HG03025 (cell line): ENCODE data around the gene LGALS1.

Experiments used
- ATAC-seq: cut with Tn5 transposase; IDR thresholded peaks from one replicate; pipeline ENCODE4 v1.9.1; 2021; ENCODE audit warnings: mild to moderate bottlenecking, moderate library complexity; ENCODE audit not compliant: unreplicated experiment, low FRiP score

The LGALS1 gene

DNA sequence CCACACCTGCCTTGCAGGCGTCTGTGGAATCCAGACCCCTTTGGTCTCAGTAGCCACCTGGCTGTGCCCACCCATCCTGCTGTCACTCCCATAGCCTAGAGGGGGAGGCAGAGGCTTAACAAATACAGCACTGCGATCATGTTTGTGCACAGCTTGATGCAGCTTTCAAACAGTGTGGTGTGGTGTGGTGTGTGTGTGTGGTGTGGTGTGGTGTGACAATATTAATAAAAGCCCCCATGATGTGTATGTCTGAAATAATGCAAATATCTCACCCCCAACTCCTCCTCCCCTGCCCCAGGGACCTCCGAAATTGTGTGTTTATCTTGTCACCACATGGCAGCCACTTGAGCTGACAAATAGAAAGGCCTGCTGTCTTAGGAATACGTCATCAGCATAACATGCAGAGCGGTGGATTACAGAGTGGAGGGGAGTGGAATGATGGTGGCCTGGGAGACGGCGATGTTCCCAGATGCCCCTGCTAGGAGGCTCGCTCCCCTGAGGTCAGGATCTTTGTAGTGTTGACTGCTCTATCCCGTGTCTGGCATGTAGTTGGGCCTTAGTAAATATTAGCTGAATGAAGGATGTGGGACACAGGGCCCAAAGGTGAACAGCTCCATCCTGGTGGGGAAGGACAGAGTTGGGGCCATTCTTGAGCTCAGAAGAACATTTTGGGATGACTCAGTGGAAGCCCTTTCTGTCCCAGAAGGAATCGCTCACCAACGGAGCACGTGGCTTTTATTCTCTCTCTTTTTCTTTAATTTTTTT, 14.1 kb upstream of the LGALS1 start:
- ATAC-seq: no peak

DNA sequence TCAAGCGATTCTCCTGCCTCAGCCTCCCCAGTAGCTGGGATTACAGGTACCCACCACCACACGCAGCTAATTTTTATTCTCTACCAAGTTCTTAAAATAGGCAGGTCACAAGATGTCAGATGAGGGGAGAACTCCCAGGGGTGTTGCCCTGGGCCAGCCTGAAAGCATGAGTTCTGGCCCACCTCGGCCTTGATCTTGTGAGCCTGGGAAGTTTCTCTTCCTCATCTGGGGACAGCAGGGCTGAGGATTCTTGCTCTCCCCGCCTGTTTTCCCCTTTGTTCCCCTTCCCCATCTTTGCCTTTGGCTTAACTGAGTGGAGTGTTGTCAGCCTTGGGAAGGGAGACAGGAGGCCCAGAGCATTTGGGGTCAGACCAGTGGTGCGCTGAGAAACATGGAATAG, 13.4 kb upstream of the LGALS1 start:
- no peak for ATAC-seq

DNA sequence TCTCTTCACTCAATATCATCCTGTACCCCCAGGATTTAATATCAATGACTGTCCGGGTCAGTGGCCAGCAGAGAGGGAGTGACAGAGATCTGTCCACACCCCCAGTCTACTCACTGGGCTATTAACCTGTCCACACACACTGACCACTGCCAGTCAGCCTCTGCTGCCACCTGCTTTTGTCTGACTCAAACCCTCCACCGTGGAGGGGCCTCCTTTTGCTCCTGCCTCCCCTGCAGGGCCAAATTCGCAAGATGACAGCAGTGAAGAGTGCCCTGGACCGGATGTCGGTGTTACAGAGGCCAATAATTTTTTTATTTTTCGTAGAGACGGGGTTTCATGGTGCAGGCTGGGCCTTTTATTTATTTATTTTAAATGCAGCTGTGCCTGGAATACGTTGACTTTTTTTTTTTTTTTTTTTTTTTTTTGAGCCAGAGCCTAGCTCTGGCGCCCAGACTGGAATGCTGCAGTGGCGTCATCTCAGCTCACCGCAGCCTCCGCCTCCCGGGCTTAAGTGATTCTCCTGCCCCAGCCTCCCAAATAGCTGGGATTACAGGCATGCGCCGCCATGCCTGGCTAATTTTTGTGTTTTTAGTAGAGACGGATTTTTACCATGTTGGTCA, 11.8 kb upstream of the LGALS1 start:
- no peak for ATAC-seq

DNA sequence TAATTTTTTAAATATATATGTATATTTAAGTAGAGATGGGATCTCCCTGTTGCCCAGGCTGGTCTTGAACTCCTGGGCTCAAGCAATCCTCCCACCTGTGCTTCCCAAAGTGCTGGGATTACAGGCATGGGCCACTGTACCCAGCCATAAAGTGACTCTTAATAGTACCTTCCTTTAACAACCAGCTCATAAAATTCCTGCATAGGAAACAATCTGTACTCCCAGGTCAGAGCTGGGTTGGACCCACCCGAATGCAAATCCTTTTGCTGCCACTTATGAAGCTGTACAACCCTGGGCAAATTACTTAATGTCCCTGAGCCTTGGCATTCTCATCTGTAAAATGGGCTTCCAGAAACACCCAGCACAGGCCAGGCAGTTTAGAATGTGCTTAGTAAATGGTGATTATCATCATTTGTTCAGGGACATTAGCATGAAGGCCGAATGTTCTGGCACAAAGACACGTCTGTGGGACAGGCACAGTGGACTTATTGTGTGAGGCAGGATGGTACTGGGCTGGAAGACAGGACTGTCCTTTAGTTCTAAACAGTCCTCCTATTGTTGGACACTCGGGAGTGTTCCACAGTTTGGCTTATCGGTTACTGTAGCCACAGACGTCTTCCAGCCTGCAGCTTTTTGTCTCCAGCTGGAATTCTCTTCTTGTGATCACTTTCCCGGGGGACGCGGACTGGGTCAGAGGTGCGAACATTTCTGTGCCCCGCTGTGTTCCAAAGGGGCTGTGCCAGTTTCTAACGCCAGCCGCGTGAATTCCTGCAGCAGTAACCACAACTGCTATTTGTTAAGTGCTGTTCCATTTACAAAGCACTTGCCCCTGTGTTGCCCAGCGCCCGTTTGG, 11.0 kb upstream of the LGALS1 start:
- no peak for ATAC-seq

DNA sequence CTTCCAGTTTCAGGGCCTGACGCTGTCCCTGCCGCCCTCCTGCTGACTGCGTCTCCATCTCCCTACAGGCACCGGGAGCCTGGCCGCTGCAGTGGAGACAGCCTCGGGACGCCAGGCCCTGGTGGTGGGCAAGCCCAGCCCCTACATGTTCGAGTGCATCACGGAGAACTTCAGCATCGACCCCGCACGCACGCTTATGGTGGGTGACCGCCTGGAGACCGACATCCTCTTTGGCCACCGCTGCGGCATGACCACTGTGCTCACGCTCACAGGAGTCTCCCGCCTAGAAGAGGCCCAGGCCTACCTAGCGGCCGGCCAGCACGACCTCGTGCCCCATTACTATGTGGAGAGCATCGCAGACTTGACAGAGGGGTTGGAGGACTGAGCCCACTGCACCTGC, 9.9 kb upstream of the LGALS1 start:
- ATAC-seq: no peak

DNA sequence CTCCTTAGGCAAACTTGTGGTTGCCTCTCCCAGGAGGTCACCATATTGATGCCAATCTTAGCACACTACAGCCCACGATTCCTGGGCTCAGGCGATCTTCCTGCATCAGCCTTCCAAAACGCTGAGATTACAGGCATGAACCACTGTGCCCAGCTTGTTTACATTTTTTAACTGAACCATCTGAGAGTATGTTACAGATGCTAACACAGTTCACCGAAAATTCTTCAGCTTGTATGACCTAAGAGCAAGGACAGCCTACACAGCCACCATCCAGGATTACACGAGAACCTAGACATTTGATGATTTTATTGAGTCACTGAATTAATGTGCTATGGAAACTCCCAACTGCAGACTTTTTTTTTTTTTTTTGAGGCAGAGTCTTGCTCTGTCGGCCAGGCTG, 5.8 kb upstream of the LGALS1 start:
- ATAC-seq: no peak

DNA sequence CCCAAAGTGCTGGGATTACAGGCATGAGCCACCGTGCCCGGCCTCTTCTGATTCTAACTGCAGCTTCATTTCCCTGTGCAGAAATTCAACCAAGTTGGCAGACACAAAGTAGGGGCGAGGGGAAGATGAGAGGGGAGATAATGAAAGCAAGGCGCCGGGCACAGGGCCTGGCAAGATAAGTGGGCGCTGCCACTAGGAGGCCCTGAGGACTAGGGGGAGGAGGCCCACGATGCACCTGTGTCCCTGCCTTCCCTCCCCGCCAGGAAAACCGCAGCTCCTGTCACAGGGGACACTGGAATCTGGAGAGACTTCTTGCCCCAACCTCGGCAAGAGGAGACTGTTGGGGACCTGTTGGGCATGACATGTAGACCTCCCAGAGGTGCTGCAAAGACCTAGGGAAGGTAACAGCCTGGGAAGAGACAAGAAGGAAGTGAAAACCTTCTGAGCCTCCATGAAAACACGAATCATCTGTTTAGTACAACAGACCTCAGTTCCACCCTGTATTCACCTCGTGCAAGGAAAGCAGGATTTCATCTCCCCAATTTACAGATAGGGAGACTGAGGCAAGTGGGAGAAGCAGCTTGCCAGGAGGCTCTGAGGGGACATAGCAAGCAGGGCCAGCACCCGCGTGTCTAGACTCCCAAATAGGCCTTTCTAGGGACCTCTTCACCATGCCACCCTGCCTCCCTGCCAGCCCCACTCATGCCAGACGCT, 3.1 kb upstream of the LGALS1 start:
- no peak for ATAC-seq

DNA sequence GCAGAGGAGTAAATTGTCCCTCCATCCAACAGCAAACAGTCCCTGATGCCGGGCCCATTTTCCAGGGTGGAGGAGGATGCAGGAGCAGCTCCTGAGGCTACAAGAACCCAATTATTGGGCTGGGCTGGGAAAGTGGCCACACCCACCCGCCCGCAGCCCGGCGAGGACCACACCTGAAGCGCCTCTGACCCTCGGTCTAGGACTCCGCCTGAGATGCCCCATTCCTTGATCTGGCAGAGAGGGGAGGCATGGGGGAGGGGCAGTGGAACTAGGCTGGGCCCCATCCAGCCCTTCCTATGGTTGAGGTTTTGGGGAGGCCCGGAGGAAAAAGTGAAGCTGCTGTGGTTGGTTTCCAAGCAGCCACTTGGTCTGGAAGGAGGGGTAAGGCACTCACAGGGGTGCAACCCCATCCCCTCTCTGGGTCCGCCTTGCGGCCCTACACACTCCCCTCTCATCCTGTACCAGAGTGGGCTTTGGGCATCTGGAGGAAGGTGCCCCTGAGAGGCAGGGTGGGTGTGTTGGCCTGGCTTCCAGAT, 2.4 kb upstream of the LGALS1 start:
- ATAC-seq: no peak

DNA sequence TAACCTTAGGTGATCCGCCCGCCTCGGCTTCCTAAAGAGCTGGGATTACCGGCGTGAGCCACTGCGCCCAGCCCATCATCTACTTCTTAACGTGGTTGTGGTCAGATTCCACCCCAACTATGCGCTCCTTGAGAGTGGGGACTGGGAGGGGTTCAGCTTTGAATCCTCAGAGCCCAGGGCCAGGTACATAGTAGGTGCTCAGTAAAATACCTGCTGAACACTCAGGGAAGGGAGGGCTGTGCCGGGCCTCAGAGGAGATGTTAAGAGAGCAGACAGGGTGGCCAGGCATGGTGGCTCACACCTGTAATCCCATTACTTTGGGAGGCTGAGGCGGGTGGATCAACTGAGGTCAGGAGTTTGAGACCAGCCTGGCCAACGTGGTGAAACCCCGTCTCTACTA, 1.2 kb upstream of the LGALS1 start:
- ATAC-seq: no peak

DNA sequence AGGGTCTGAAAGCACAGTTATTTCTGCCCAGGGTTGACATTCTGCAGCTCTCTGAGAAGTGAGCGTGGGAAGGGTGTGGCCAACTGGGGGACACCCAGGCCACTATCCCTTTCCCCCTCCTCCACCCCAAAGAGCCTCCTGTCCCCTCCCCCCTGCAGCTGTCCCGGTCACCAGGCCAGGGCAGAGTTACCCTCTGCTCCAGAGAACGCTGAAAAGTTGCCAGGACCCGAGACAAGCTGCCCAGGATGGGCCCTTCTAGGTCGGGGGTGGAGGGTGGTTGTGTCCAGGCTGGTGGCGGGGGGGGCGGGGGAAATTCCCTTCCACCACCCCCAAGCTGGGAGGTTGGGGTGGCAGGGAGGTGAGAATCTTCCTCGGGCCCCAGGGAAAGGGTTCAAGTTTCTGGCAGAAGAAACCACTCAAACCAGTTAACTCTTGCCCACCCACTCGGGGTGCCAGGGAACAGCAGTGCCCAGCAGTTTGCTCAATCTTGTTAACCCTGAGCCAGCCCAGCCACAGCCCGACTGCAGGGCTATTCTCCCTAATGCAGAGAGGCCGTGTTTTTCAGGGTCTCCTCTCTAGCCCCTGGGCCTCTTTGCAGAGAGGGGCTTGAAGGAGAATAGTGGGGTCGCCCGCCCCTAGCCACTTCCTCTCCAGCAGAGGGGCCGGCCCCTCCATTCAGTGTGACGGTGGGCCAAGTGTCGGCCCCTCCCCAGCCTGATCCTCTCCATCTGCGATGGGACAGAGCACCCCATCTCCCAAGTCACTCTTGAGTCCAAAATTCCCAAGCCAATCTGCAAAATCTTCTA, 697 bp downstream of the LGALS1 start:
- no peak for ATAC-seq

DNA sequence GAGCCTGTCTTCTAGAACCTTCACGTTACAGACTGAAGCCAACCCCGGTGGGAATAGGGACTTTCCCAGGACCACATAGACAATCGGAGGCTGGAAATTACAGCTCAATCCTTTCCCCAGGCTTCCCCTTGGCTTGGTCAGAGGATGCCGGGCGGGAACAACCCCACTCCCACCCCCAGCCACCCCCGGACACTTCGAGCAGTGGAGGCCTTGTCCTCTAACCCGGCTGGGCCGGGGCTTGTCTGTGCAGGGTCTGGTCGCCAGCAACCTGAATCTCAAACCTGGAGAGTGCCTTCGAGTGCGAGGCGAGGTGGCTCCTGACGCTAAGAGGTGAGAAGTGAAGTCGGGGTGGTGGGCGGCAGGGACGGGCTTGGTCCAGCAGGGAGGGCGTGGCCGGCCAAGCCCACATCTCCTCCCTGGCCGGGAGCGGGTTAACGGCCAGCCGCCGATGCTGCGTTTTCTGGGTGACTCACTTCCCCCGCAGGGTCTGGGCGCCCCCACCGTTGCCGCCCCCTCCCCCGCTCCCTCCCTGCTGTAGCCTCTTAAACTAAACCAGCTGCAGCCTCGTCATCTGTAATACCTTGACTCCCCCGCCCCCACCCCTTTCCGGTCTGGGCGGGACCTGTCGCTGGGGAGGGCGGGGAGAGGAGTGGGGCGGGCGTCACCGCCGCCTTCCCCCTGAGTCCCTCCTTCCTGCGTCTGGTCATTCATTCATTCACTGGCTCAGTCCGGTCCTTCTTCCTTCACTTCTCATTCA, 1.5 kb downstream of the LGALS1 start:
- no peak for ATAC-seq

DNA sequence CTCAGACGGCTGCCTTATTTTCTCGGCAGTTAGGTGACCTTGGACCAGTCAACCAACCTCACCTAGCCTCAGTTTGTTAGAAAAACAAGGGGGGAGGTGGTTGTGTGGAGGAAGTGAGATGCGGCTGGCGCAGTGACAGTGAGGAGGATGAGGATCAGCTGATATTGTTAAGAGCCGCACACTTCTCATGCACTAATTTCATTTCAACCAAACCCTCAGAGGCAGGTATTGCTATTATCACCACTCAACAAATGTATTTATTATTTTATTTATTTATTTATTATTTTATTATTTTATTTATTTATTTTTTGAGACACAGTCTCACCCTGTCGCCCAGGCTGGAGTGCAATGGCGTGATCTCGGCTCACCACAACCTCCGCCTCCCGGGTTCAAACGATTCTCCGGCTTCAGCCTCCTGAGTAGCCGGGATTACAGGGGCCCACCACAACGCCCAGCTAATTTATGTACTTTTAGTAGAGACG, 2.1 kb downstream of the LGALS1 start:
- ATAC-seq: no peak

DNA sequence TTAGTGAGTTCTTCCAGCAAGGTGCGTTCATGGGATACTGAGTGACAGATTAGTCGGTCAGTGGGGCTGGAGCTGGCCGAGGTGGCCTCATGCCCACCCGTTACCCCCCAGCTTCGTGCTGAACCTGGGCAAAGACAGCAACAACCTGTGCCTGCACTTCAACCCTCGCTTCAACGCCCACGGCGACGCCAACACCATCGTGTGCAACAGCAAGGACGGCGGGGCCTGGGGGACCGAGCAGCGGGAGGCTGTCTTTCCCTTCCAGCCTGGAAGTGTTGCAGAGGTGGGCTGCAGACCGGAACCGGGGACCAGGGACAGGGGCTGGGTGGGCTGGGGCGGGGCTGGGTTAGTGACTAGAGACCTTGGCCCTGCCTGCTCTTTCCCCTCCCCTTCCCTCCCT, 2.9 kb downstream of the LGALS1 start:
- ATAC-seq: no peak

DNA sequence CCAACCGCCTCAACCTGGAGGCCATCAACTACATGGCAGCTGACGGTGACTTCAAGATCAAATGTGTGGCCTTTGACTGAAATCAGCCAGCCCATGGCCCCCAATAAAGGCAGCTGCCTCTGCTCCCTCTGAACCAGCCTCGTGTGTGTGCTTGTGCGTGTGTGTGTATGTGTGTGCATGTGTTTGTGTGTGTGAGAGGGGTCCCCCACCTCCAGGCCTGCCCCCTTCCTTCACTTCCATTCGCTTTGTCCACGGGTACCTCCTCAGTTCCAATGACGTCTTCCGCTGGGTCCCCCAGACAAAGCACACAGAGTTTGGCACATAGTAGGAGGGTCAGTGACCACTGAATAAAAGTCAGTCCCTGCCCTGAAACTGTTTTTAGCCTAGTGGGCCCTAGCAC, 4.2 kb downstream of the LGALS1 start:
- no peak for ATAC-seq

DNA sequence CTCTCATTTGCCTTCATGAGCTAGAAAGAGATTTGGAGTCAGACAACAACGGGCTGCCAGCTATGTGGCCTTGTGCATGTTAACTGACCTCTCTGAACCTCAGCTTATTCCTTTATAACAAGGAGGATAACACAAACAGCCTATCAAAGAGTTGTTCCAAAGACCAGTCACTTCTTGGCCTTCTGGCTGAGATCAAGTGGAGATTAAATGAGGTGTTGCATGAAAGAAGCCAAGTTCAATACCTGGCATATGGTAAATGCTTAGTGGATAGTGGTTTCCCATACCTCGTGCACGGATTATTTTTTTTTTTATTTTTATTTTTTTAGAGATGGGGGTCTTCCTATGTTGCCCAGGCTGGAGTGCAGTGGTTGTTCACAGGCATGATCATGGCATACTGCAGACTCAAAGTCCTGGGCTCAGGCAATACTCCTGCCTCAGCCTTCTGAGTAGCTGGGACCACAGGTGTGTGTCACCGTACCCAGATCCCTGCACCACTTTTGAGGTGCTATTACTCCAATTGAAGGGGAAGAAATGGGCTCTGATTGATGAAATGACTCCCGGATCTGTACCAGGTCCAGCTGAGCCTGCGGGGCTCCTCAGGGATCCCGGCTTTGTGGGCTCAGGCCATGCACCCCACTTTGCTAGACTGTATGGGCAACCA, 4.9 kb downstream of the LGALS1 start:
- ATAC-seq: no peak

DNA sequence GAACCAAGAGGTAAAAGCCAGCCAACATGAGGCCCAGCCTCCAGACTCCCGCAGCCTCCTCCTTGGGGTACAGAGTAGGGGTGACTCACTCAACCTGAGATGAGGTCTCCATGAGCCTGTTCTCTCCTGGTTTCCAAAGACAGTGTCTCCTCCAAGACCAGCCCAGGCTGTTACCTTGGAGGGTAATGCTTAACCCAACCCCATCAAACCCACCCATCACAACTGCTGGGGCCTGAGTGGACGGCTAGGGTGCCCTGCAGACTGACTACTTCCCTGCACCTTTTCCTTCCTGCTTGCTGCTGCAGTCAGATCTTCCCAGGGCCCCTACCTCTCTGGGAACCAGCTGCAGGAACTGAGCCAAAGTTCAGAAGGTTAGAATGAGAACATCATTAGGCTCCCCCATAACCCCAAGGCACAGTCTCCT, 5.6 kb downstream of the LGALS1 start:
- ATAC-seq: no peak

DNA sequence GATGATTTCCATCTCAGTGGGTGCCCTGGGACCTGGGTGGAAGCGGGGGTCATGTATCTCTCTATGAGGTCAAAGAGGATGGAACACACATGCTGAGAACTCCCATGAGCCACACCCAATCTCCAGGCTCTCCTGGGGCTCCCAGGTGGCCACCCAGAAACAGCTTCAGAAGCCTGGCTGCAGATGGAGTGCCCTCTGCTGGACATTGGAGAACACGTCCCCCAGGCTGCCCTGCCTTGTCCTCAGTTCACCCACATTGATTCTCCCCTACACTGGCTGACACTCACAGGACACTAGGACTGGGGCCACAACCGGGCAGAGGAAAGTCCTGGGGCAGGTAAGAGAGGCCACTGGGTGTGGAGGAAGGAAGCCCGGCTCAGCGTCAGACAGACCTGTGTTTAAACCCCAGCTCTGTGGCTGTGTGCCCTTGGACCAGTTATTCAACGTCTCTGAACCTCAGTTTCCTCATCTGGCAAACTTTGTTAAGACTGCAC, 6.2 kb downstream of the LGALS1 start:
- ATAC-seq: no peak
